ENCODE results near the gene OR14A16.

The OR14A16 gene, protein sequence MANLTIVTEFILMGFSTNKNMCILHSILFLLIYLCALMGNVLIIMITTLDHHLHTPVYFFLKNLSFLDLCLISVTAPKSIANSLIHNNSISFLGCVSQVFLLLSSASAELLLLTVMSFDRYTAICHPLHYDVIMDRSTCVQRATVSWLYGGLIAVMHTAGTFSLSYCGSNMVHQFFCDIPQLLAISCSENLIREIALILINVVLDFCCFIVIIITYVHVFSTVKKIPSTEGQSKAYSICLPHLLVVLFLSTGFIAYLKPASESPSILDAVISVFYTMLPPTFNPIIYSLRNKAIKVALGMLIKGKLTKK

GRCh38 chr1:247824023-247824422, at the start of gene OR14A16:
TSS of gene OR14A16 (minus strand) at chr1:247824119. CDS start at chr1:247815729, 8,390 bp downstream.
- DNase-seq = no peak

- no peak for DNase-seq
Measured at GRCh38 chr1:247865416-247865815, 41.5 kb upstream of the OR14A16 start.

- no peak for DNase-seq
Measured at GRCh38 chr1:247864644-247865043, 40.7 kb upstream of the OR14A16 start.

GRCh38 chr1:247862756-247863155, 38.8 kb upstream of the OR14A16 start:
- DNase-seq = no peak

DNA sequence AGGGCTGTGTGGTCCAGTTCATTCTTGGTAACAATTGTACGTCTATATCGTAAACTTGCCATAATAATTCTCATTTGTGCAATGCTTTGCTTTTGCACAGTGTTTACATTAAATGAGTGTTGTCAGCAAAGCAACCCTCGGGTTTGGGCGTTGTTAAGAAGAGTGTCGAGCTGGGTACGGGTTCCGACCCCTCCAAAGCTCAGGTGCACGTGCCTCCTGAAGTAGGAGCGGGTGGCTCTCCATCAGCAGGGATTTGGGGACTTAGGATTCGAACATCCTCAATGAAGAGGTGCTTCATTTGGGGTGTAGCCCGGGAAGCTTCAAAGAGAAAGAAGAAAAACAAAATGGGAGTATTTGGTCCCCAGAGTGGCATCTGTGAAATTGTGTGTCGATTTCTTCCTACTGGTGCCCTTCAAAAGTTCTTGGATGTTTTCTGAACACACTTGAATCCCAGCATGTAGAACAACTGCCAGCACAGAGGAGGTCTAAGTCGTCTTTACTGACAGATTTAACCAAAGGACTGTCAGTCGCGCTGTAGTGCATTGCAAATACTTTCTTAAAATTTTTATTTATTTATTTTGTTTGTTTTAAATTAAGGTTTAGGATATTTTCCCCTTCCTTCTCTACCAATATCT, 34.2 kb upstream of the OR14A16 start:
- no peak for DNase-seq

DNA sequence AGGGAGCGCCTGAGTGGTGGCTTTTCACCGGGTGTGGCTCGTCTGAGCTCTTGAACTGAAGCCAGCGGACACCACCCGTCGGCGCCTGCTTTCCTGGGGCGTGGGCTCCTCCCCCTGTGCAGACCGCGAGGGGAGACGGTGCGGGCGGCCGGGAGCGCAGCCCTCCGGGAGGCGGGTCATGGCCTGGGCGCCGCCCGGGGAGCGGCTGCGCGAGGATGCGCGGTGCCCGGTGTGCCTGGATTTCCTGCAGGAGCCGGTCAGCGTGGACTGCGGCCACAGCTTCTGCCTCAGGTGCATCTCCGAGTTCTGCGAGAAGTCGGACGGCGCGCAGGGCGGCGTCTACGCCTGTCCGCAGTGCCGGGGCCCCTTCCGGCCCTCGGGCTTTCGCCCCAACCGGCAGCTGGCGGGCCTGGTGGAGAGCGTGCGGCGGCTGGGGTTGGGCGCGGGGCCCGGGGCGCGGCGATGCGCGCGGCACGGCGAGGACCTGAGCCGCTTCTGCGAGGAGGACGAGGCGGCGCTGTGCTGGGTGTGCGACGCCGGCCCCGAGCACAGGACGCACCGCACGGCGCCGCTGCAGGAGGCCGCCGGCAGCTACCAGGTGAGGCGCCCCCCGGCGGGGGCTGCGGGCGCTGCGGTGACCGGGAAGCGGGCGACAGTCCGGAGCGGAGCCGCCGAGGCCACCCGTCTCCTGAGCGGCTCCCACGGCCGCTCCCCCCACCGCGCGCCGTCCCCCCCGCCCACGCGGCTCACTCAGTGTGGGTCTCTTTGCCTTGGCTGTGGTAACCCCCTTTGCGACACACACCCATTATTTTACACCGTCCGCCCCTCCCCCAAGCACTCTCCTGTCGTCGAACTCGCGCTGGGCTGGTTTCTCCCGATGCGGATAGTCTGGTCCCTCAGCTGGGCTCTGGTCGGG, 33.4 kb upstream of the OR14A16 start, which contains the start of gene TRIM58:
TSS of gene TRIM58 (plus strand) at position 119 of the 916 bp plus-strand sequence. CDS start at position 179, 60 bp downstream.
- DNase-seq = no peak

DNA sequence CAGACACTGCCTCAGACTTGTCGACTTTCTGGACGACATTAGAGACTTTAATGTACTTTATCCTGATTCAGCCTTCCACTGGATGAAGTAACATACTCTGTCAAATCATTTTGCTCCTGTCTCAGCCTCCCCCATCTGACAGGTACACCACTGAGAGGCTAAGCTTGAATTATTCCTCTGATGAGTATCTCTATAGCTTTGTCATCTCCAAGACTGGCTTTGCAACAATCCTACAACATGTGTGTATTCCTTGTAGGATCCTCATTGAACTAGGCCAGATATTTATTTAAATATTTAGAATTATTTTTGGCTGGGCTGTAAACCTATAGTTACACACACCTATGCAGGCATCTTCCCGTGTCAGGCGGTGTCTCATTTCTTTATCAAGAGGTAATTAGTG, 32.0 kb upstream of the OR14A16 start:
- no peak for DNase-seq

- no peak for DNase-seq
Measured at GRCh38 chr1:247854899-247855545, 31.1 kb upstream of the OR14A16 start.

GRCh38 chr1:247849616-247850015, 25.7 kb upstream of the OR14A16 start:
- DNase-seq = no peak

GRCh38 chr1:247848346-247848745, 24.4 kb upstream of the OR14A16 start:
- no peak for DNase-seq

- DNase-seq = no peak
Measured at GRCh38 chr1:247845693-247846017, 21.7 kb upstream of the OR14A16 start.

GRCh38 chr1:247845011-247845692, 21.2 kb upstream of the OR14A16 start:
- no peak for DNase-seq

DNA sequence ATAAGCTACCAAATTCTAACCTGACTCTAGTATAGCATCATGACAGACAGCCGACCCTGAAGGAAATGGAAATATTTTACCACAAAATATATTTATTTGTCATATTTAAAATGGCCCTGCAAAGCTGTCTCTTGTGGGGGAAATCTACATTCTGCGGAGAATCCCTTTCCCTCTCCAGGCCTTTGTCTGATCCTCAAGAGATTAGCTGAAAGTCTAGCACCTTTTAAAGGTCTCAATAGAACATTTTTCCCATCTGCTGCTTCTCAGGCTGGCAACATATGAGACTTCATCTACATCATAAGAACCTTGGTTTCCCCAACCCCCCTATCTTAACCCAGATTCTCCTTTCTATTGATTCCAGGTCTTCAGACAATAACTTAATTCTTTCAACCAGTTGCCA, 19.5 kb upstream of the OR14A16 start:
- no peak for DNase-seq

GRCh38 chr1:247841796-247842195, 17.9 kb upstream of the OR14A16 start, which contains the start of gene OR11L1:
TSS of gene OR11L1 (minus strand) at chr1:247841896. CDS start at chr1:247841896, 0 bp downstream.
- DNase-seq = no peak

GRCh38 chr1:247840818-247841217, 16.9 kb upstream of the OR14A16 start:
- DNase-seq = no peak

DNA sequence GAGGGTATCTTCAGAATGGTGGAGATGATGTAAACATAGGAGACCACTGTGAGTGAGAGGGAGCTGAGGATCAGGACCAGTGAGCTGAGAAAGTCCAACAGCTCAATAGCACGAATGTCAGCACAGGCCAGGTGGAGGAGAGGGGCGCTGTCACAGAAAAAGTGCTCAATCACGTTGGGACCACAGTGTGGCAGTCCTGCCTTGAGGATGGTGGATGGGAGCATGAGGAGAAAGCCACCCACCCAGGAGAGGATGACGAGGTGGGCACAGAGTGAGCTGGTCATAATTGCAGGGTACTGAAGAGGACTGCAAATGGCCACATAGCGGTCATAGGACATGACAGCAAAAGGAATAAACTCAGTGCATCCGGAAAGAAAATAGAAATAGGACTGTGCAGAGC, 9.7 kb upstream of the OR14A16 start:
- DNase-seq = no peak

DNA sequence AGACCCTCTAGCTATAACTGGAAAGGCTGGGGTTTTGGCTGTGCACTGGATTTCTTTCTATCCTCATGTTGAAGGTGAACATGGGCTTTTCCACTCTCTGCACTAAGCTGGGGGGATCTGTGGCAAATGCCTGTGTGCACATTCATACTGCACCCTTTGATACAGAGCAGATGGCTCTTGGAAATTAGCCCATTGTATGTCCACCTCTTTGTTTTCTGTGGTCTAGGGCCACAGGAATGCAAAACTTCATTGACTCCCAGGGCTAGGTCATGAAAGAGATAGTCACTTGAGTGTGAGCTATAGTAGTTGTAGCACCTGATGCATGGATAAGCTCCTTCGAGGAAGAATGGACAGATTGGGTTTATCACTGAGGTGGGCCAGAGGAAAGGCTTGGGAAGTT, 5.7 kb upstream of the OR14A16 start:
- DNase-seq = no peak

- no peak for DNase-seq
Measured at GRCh38 chr1:247825362-247825761, 1.4 kb upstream of the OR14A16 start.

- DNase-seq = no peak
Measured at GRCh38 chr1:247822060-247822459, 1.9 kb downstream of the OR14A16 start.

DNA sequence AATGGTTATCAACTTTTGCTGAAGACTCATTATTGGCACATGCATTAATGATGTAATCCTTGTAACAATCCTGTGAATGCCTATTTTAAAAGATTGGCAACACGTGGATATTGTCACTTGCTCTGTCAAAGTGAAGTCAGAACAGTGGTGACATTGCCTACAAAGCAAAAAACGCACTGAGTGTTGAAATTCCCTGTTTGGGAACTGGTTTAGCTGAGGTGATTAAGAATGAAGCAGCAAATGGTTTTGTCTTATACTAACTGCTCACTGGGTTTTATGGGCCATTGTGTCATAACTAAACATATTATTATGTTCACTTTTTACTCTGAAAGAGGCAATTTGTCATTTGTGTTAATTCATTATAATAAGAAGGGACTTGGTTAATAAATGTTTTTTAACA, 11.3 kb downstream of the OR14A16 start:
- DNase-seq = no peak

DNA sequence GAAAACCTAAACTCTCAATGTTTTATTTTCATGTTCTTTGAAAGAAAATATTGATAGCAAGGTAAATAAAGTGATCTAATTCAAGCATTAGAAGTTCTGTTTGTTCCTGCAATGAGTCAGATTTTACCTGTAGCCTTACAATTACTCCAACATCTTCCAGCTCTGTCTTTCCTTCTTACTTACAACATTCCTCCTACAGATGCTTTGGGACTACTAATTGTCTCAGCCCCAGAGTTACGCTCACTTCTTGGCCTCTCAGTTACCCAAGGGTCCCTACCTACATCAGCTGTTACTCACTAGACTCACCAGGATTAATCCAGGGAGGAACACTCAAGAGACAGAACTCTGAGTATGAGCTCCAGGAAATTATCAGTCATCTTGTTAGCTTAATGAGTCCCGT, 26.4 kb downstream of the OR14A16 start:
- no peak for DNase-seq

GRCh38 chr1:247769603-247770002, 54.3 kb downstream of the OR14A16 start:
- no peak for DNase-seq
